Suprapubic skin (tissue), 4 donors: ENCODE data around the gene POLR2A.

Experiments
- EP300 ChIP-seq: sonication (generic); formaldehyde crosslinking; IDR thresholded peaks from one replicate; pipeline ENCODE4 v1.6.1; 2017; ENCODE audit warnings: antibody characterized with exemption
- POLR2AphosphoS5 ChIP-seq, 3 donors: sonication (generic); formaldehyde crosslinking; IDR thresholded peaks; one replicate each; pipeline ENCODE4 v1.6.1; 2017; ENCODE audit warnings: antibody characterized with exemption in 3 of 3

DNA sequence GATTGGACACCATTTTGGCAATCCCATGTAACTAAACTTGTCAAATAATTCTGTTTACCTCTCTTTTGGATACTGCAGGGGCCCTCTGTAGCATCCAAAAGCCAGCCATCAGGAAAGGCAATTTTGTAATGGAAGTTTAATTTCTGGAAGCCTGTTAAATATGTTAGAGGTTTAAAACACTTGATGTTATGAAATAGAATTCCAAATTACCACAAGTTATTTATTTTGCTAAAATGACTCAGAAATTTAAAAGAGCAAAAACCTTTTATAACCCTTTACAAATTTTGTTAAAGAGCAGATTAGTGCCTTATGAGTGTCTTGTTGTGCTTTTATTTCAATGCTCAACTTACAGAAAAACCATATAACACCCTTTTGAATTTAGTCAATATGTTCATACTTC, 44.7 kb downstream of the POLR2A start:
- TF ChIP-seq EP300 (no peak), POLR2AphosphoS5 (IDR thresholded peaks at IDR 0.05) (no peak)
